ENCODE measurements around the gene ANTXR1. TPM values are rescaled to one million over a fixed set of nuclear protein-coding genes. Genes with fewer than 3 reads are reported as not detected.

ANTXR1 gene
- polyA plus RNA-seq, 1 donor (not counting 4 experiments of a cell fraction or from before 2014, with no cell fraction given) = 20.4 TPM

DNA sequence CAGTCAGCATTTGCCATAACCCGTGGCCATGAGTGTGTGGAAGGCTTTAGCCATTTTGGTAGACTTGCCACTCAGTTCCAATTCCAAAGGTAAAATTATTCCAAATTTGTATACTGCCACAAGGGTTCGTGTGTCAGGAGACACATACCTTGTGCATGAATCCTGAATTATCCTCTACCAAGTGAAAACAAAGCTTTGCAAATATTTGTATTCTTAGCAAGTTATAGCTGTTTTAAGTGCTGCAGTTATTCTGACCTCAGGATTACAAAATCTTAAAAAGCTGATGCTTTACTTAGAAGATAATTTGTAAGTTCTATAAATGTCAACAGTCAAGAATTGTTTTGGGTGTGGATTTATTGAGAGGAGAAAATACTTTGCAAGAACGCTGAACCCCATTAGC, 100.6 kb downstream of the ANTXR1 start:
- FAIRE-seq = no peak
- no peak overlapping the region for H2AFZ ChIP-seq (ENCODE audit: control insufficient read depth, low read length)
- no peaks in the 10 kb centered on the region for H3K27me3 ChIP-seq (ENCODE audit: control insufficient read depth, extremely low read depth, insufficient read depth, low read length)
- no peak for DNase-seq (ENCODE audit: low read depth, low spot score)
- H4K20me1 ChIP-seq (ENCODE audit: control insufficient read depth, extremely low read depth, insufficient read depth, low read length) = no peaks in the 10 kb centered on the region
- no peaks in the 10 kb centered on the region for H3K9me1 ChIP-seq (ENCODE audit: control insufficient read depth, extremely low read depth, insufficient read depth, low read length)
- H3K4me2 ChIP-seq (ENCODE audit: control insufficient read depth, extremely low read depth, insufficient read depth, low read depth, low read length) = no peak overlapping the region
- H3K4me3 ChIP-seq (ENCODE audit: control insufficient read depth in 2 of 3, extremely low read depth in 1 of 3, insufficient read depth in 2 of 3, low read depth in 1 of 3, low read length in 3 of 3) = no peak overlapping the region
- no peak overlapping the region for H3K27ac ChIP-seq (ENCODE audit: control insufficient read depth, insufficient read depth, low read length)
- dilution Hi-C loops (cut with MboI; ENCODE audit: extremely low pct_ligation_motif_present, low sequenced_read_pairs) = no loop called here
- no peaks in the 10 kb centered on the region for H3K4me1 ChIP-seq (ENCODE audit: control insufficient read depth, extremely low read depth, insufficient read depth, low read length)
- H3K79me2 ChIP-seq (ENCODE audit: control insufficient read depth, insufficient read depth, low read length) = no peaks in the 10 kb centered on the region
- H3K36me3 ChIP-seq (ENCODE audit: control insufficient read depth in 2 of 2, extremely low read depth in 1 of 2, insufficient read depth in 2 of 2, low read length in 2 of 2) = peaks cover 0 to 2% of the 10 kb centered on the region in 2 experiments
- no peak overlapping the region for H3K9ac ChIP-seq (ENCODE audit: control insufficient read depth, extremely low read depth, insufficient read depth, low read length)
- no peaks in the 10 kb centered on the region for H3K9me3 ChIP-seq (ENCODE audit: control insufficient read depth, low read depth, low read length)
- TF ChIP-seq CTCF (optimal IDR thresholded peaks at IDR 0.05 in 1 of 3, IDR thresholded peaks at IDR 0.05 in 1 of 3, conservative IDR thresholded peaks at IDR 0.05 in 1 of 3; ENCODE audit: extremely low read depth in 1 of 3, insufficient read depth in 2 of 3, low read length in 3 of 3) = no peak
- no peak for TF ChIP-seq EZH2 (IDR thresholded peaks at IDR 0.05; ENCODE audit: low read length)

- DNase-seq (ENCODE audit: low read depth, low spot score) (no peak), FAIRE-seq (no peak)
- no peak overlapping the region for H3K4me3 ChIP-seq (ENCODE audit: control insufficient read depth in 2 of 3, extremely low read depth in 1 of 3, insufficient read depth in 2 of 3, low read depth in 1 of 3, low read length in 3 of 3)
- H3K27ac ChIP-seq (ENCODE audit: control insufficient read depth, insufficient read depth, low read length) = no peak overlapping the region
- no peaks in the 10 kb centered on the region for H4K20me1 ChIP-seq (ENCODE audit: control insufficient read depth, extremely low read depth, insufficient read depth, low read length)
- H3K4me1 ChIP-seq (ENCODE audit: control insufficient read depth, extremely low read depth, insufficient read depth, low read length) = peaks cover under 1% of the 10 kb centered on the region
- H3K4me2 ChIP-seq (ENCODE audit: control insufficient read depth, extremely low read depth, insufficient read depth, low read depth, low read length) = no peak overlapping the region
- peaks cover 0 to 2% of the 10 kb centered on the region in 2 experiments for H3K36me3 ChIP-seq (ENCODE audit: control insufficient read depth in 2 of 2, extremely low read depth in 1 of 2, insufficient read depth in 2 of 2, low read length in 2 of 2)
- H3K79me2 ChIP-seq (ENCODE audit: control insufficient read depth, insufficient read depth, low read length) = no peaks in the 10 kb centered on the region
- no peak overlapping the region for H2AFZ ChIP-seq (ENCODE audit: control insufficient read depth, low read length)
- dilution Hi-C loops (cut with MboI; ENCODE audit: extremely low pct_ligation_motif_present, low sequenced_read_pairs) = no loop called here
- no peaks in the 10 kb centered on the region for H3K27me3 ChIP-seq (ENCODE audit: control insufficient read depth, extremely low read depth, insufficient read depth, low read length)
- no peaks in the 10 kb centered on the region for H3K9me1 ChIP-seq (ENCODE audit: control insufficient read depth, extremely low read depth, insufficient read depth, low read length)
- H3K9me3 ChIP-seq (ENCODE audit: control insufficient read depth, low read depth, low read length) = no peaks in the 10 kb centered on the region
- H3K9ac ChIP-seq (ENCODE audit: control insufficient read depth, extremely low read depth, insufficient read depth, low read length) = no peak overlapping the region
- TF ChIP-seq EZH2 (IDR thresholded peaks at IDR 0.05; ENCODE audit: low read length) (no peak), CTCF (optimal IDR thresholded peaks at IDR 0.05 in 1 of 3, IDR thresholded peaks at IDR 0.05 in 1 of 3, conservative IDR thresholded peaks at IDR 0.05 in 1 of 3; ENCODE audit: extremely low read depth in 1 of 3, insufficient read depth in 2 of 3, low read length in 3 of 3) (no peak)
Observed at GRCh38 chr2:69114534-69114933, 101.6 kb downstream of the ANTXR1 start.

Data from keratinocyte (primary cell).